IMR-90 (cell line): ENCODE results near the gene P2RX7. TPM values are rescaled to one million over a fixed set of nuclear protein-coding genes. Genes with fewer than 3 reads are reported as not detected.

Experiments used
- ATAC-seq: fragments of 200-7000 bp; cut with Tn5 transposase; 2 replicates; pipeline ENCODE4 v1.9.1; 2020; ENCODE audit warnings: low read depth, mild to moderate bottlenecking, moderate library complexity
- BruUV-seq: library from RNA; stranded (reverse); fragments of 400-500 nt; replicated peaks from 2 replicates; lab custom pipeline; 2021; lab: Mats Ljungman, UMichigan
- CTCF ChIA-PET: fragments of 300-600 bp; formaldehyde crosslinking; extraction: SDS; loops from one replicate; lab custom pipeline; 2021; ENCODE audit warnings: antibody characterized with exemption; lab: Yijun Ruan, JAX
- POLR2A ChIA-PET: fragments of 300-600 bp; sonication (Branson Sonifier 250); formaldehyde crosslinking; loops from one replicate; lab custom pipeline; 2022; ENCODE audit warnings: antibody characterized with exemption; ENCODE audit not compliant: unreplicated experiment; lab: Charles Lee
- DNase-seq: peaks from one replicate; pipeline ENCODE4 v3.0.0; 2013
- H2AFZ ChIP-seq: replicated peaks from 2 replicates; pipeline ENCODE3; 2013; ENCODE audit warnings: low read length, mild to moderate bottlenecking; ENCODE audit not compliant: poor library complexity
- H2AK5ac ChIP-seq: 2 replicates; pipeline ENCODE4 v1.6.1; 2013; ENCODE audit warnings: low read depth, low read length, inconsistent platforms
- H2AK9ac ChIP-seq: replicated peaks from 2 replicates; pipeline ENCODE3; 2013; ENCODE audit warnings: mild to moderate bottlenecking, low read depth, low read length, moderate library complexity; ENCODE audit not compliant: poor library complexity
- H2BK120ac ChIP-seq: 2 replicates; pipeline ENCODE4 v1.6.1; 2013; ENCODE audit warnings: low read depth, low read length, inconsistent platforms
- H2BK15ac ChIP-seq: 3 replicates; pipeline ENCODE4 v1.6.1; 2013; ENCODE audit warnings: low read depth, low read length, inconsistent platforms
- H2BK20ac ChIP-seq: 2 replicates; pipeline ENCODE4 v1.6.1; 2013; ENCODE audit warnings: low read depth, mild to moderate bottlenecking, inconsistent platforms, low read length, moderate library complexity
- H2BK5ac ChIP-seq: 2 replicates; pipeline ENCODE4 v1.6.1; 2013; ENCODE audit warnings: mild to moderate bottlenecking, low read depth, low read length, inconsistent platforms; ENCODE audit not compliant: poor library complexity, severe bottlenecking
- H3K14ac ChIP-seq: replicated peaks from 2 replicates; pipeline ENCODE4 v1.6.1; 2013; ENCODE audit warnings: low read depth, low read length, inconsistent platforms
- H3K18ac ChIP-seq: 2 replicates; pipeline ENCODE4 v1.6.1; 2013; ENCODE audit warnings: low read depth, low read length, control low read depth
- H3K23ac ChIP-seq: 2 replicates; pipeline ENCODE4 v1.6.1; 2013; ENCODE audit warnings: low read depth, low read length, inconsistent platforms
- H3K27ac ChIP-seq: 2 replicates; pipeline ENCODE4 v1.5.1; 2013; ENCODE audit warnings: mild to moderate bottlenecking, control low read depth, low read length; ENCODE audit not compliant: insufficient read depth
- H3K27me3 ChIP-seq: 2 replicates; pipeline ENCODE4 v1.6.1; 2013; ENCODE audit warnings: low read length; ENCODE audit not compliant: control insufficient read depth, insufficient read depth
- H3K36me3 ChIP-seq: 2 replicates; pipeline ENCODE4 v1.6.1; 2013; ENCODE audit warnings: low read length, mixed read lengths; ENCODE audit not compliant: control insufficient read depth, insufficient read depth
- H3K4ac ChIP-seq: 2 replicates; pipeline ENCODE4 v1.6.1; 2013; ENCODE audit warnings: low read depth, low read length, inconsistent platforms
- H3K4me1 ChIP-seq: 2 replicates; pipeline ENCODE4 v1.6.1; 2013; ENCODE audit warnings: low read length, mixed read lengths; ENCODE audit not compliant: control insufficient read depth, insufficient read depth
- H3K4me2 ChIP-seq: 2 replicates; pipeline ENCODE4 v1.6.1; 2013; ENCODE audit warnings: low read depth, mild to moderate bottlenecking, control low read depth, low read length, moderate library complexity
- H3K4me3 ChIP-seq: 2 replicates; pipeline ENCODE4 v1.5.1; 2013; ENCODE audit warnings: low read depth, mild to moderate bottlenecking, control low read depth, low read length, moderate library complexity; ENCODE audit not compliant: insufficient read depth
- H3K56ac ChIP-seq: 2 replicates; pipeline ENCODE4 v1.6.1; 2013; ENCODE audit warnings: low read length, inconsistent platforms; ENCODE audit not compliant: insufficient read depth; ENCODE audit errors: extremely low read depth
- H3K79me1 ChIP-seq, 2 experiments: 2 replicates each; pipeline ENCODE4 v1.6.1; 2013; ENCODE audit warnings: low read length in 2 of 2, inconsistent platforms in 1 of 2, low read depth in 1 of 2
- H3K9ac ChIP-seq: 2 replicates; pipeline ENCODE4 v1.6.1; 2013; ENCODE audit warnings: low read depth, low read length, control low read depth
- H3K9me1 ChIP-seq: 2 replicates; pipeline ENCODE4 v1.6.1; 2013; ENCODE audit warnings: low read length, inconsistent platforms; ENCODE audit not compliant: insufficient read depth
- H3K9me3 ChIP-seq: 2 replicates; pipeline ENCODE4 v1.6.1; 2013; ENCODE audit warnings: low read length; ENCODE audit not compliant: control insufficient read depth, insufficient read depth
- H4K20me1 ChIP-seq: 2 replicates; pipeline ENCODE4 v1.6.1; 2013; ENCODE audit warnings: low read length, inconsistent platforms; ENCODE audit not compliant: insufficient read depth
- H4K5ac ChIP-seq: 2 replicates; pipeline ENCODE4 v1.6.1; 2013; ENCODE audit warnings: mild to moderate bottlenecking, low read depth, low read length, control low read depth
- H4K8ac ChIP-seq, 2 experiments: 2 replicates each; pipeline ENCODE4 v1.6.1; 2013; ENCODE audit warnings: low read depth in 2 of 2, low read length in 2 of 2, control low read depth in 1 of 2, inconsistent platforms in 1 of 2
- H4K91ac ChIP-seq: 2 replicates; pipeline ENCODE4 v1.6.1; 2013; ENCODE audit warnings: low read depth, low read length, inconsistent platforms; ENCODE audit not compliant: insufficient read depth
- BHLHE40 ChIP-seq: fragments of 150-350 bp; IDR thresholded peaks from 2 replicates; pipeline ENCODE4 v1.6.1; 2016; ENCODE audit warnings: mild to moderate bottlenecking, low read depth, low read length
- CEBPB ChIP-seq: IDR thresholded peaks from 2 replicates; pipeline ENCODE4 v1.6.1; 2012; ENCODE audit warnings: low read depth, low read length, improper control_type of control experiment
- CHD1 ChIP-seq: IDR thresholded peaks from 2 replicates; pipeline ENCODE4 v1.6.1; 2012; ENCODE audit warnings: low read depth, low read length, improper control_type of control experiment
- ELK1 ChIP-seq: fragments of 150-350 bp; IDR thresholded peaks from 2 replicates; pipeline ENCODE4 v1.6.1; 2016; ENCODE audit warnings: low read depth, mild to moderate bottlenecking, low read length, moderate library complexity, borderline replicate concordance
- FOS ChIP-seq: fragments of 150-350 bp; IDR thresholded peaks from 2 replicates; pipeline ENCODE4 v1.6.1; 2016; ENCODE audit warnings: low read depth, low read length
- MAFK ChIP-seq: IDR thresholded peaks from 2 replicates; pipeline ENCODE4 v1.6.1; 2012; ENCODE audit warnings: low read depth, low read length, improper control_type of control experiment
- MAZ ChIP-seq: IDR thresholded peaks from 2 replicates; pipeline ENCODE4 v1.6.1; 2012; ENCODE audit warnings: low read depth, mild to moderate bottlenecking, low read length, improper control_type of control experiment, moderate library complexity, borderline replicate concordance
- MXI1 ChIP-seq: IDR thresholded peaks from 2 replicates; pipeline ENCODE4 v1.6.1; 2012; ENCODE audit warnings: low read depth, mild to moderate bottlenecking, low read length, moderate library complexity, borderline replicate concordance
- NFE2L2 ChIP-seq: fragments of 150-350 bp; IDR thresholded peaks from 2 replicates; pipeline ENCODE4 v1.6.1; 2016; ENCODE audit warnings: low read depth, mild to moderate bottlenecking, low read length
- POLR2A ChIP-seq: IDR thresholded peaks from 2 replicates; pipeline ENCODE4 v1.6.1; 2012; ENCODE audit warnings: mild to moderate bottlenecking, low read depth, low read length
- RAD21 ChIP-seq: IDR thresholded peaks from 2 replicates; pipeline ENCODE4 v1.6.1; 2012; ENCODE audit warnings: low read length, improper control_type of control experiment
- RCOR1 ChIP-seq: IDR thresholded peaks from 2 replicates; pipeline ENCODE4 v1.6.1; 2012; ENCODE audit warnings: mild to moderate bottlenecking, low read length, improper control_type of control experiment; ENCODE audit not compliant: insufficient replicate concordance
- RFX5 ChIP-seq: IDR thresholded peaks from 2 replicates; pipeline ENCODE4 v1.8.0; 2012; ENCODE audit warnings: low read depth, mild to moderate bottlenecking, low read length, moderate library complexity
- SMC3 ChIP-seq: fragments of 150-350 bp; IDR thresholded peaks from 2 replicates; pipeline ENCODE4 v1.6.1; 2016; ENCODE audit warnings: low read depth, mild to moderate bottlenecking, antibody characterized with exemption, low read length, moderate library complexity
- USF2 ChIP-seq: fragments of 150-350 bp; IDR thresholded peaks from 2 replicates; pipeline ENCODE4 v1.6.1; 2017; ENCODE audit warnings: mild to moderate bottlenecking, antibody characterized with exemption, low read length, low read depth
- WGBS, 2 experiments: methylation state at CpG; one replicate each; pipeline versions ENCODE4 v1.1.5 to v1.1.7; 2013; ENCODE audit warnings: missing lambda C conversion rate in 2 of 2; ENCODE audit not compliant: insufficient read length in 1 of 2; ENCODE audit errors: extremely low coverage in 2 of 2; 5-methylcytosine and 5-hydroxymethylcytosine counted together
- dilution Hi-C: fragments of 300-500 bp; cut with HindIII; formaldehyde crosslinking; loops from one replicate; pipeline ENCODE4 v1.14.3; 2018; ENCODE audit warnings: low sequenced_read_pairs; ENCODE audit not compliant: unreplicated experiment
- in situ Hi-C: fragments of 300-500 bp; cut with MboI; formaldehyde crosslinking; loops from 3 replicates; pipeline ENCODE4 v1.14.3; 2019; ENCODE audit warnings: low sequenced_read_pairs, inconsistent platforms, mixed read lengths
- intact Hi-C: fragments of 100-400 bp; cut with micrococcal nuclease; formaldehyde crosslinking; loops from 2 replicates; pipeline ENCODE4 v1.10.0; 2022
- polyA plus RNA-seq, 3 experiments: library from polyadenylated mRNA; depleted of rRNA; stranded (reverse); fragments of >200 nt; gene quantifications; 2 replicates each; pipeline ENCODE4 v1.2.3, GENCODE V29; 2012; ENCODE audit warnings: low replicate concordance in 1 of 3
- total RNA-seq: library from RNA; depleted of rRNA; stranded (reverse); fragments of >200 nt; gene quantifications from 2 replicates; pipeline ENCODE4 v1.2.3, GENCODE V29; 2012
- TF ChIP-seq, protein P1 (sequence below): conservative IDR thresholded peaks from 2 replicates; pipeline ENCODE4 v1.5.1; 2012; ENCODE audit warnings: mild to moderate bottlenecking, low read depth, low read length, improper control_type of control experiment

P2RX7 gene
- total and polyA plus RNA-seq, 2 of the 4 experiments (the other 2 are of a cell fraction), result 0.07 to 0.18 TPM

DNA sequence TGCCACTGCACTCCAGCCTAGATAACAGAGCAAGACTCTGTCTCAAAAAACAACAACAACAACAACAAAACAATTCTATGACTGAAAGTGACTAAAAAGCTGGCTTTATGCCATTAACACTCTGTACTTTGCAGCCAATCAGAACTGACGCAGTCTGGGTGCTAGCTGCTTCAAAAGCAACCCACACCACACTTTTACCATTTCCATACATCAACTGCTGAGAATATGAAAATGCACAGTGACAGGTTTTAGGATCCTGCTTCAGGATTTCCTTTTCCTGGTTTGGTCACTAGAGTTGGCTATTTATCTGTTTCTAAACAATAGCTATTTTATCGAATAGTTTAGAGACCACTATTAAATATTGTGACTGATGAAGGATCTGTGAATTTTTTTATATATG, 54.1 kb downstream of the P2RX7 start:
- H3K4me3 ChIP-seq, result no peak overlapping the region
- DNase-seq (no peak), ATAC-seq (no peak)
- H2BK20ac ChIP-seq, result no peak overlapping the region
- no peaks in the 10 kb centered on the region for H4K20me1 ChIP-seq
- no peaks in the 10 kb centered on the region for H3K79me1 ChIP-seq
- no peak overlapping the region for H3K4me2 ChIP-seq
- H3K56ac ChIP-seq, result no peak overlapping the region
- no peak overlapping the region for H3K23ac ChIP-seq
- H4K91ac ChIP-seq, result no peak overlapping the region
- no peaks in the 10 kb centered on the region for H3K36me3 ChIP-seq
- H4K8ac ChIP-seq, result no peak overlapping the region
- no peak overlapping the region for H3K27ac ChIP-seq
- no peak for TF ChIP-seq RAD21
- TF ChIP-seq ELK1, result no peak
- no peak for TF ChIP-seq NFE2L2
- no peak for TF ChIP-seq CEBPB
- no peak for TF ChIP-seq RCOR1
- TF ChIP-seq, protein P1, sequence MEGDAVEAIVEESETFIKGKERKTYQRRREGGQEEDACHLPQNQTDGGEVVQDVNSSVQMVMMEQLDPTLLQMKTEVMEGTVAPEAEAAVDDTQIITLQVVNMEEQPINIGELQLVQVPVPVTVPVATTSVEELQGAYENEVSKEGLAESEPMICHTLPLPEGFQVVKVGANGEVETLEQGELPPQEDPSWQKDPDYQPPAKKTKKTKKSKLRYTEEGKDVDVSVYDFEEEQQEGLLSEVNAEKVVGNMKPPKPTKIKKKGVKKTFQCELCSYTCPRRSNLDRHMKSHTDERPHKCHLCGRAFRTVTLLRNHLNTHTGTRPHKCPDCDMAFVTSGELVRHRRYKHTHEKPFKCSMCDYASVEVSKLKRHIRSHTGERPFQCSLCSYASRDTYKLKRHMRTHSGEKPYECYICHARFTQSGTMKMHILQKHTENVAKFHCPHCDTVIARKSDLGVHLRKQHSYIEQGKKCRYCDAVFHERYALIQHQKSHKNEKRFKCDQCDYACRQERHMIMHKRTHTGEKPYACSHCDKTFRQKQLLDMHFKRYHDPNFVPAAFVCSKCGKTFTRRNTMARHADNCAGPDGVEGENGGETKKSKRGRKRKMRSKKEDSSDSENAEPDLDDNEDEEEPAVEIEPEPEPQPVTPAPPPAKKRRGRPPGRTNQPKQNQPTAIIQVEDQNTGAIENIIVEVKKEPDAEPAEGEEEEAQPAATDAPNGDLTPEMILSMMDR, result no peak
- TF ChIP-seq MXI1, result no peak
- TF ChIP-seq FOS, result no peak
- TF ChIP-seq RFX5, result no peak
- no peak for TF ChIP-seq BHLHE40
- no peak for TF ChIP-seq USF2
- TF ChIP-seq MAFK, result no peak
- no peak for TF ChIP-seq SMC3
- no peak for TF ChIP-seq MAZ
- TF ChIP-seq CHD1, result no peak
- no peak for TF ChIP-seq POLR2A
- no TSS peak for BruUV-seq
- no peak overlapping the region for H3K18ac ChIP-seq
- no peak overlapping the region for H2BK15ac ChIP-seq
- H3K4me1 ChIP-seq, result peaks cover 11% of the 10 kb centered on the region
- dilution Hi-C loops, result no loop called here
- intact Hi-C loops, result no loop called here
- in situ Hi-C loops, result no loop called here
- no peak overlapping the region for H2AK5ac ChIP-seq
- H2AFZ ChIP-seq, result no peak overlapping the region
- H4K5ac ChIP-seq, result no peak overlapping the region
- H2BK120ac ChIP-seq, result no peak overlapping the region
- CTCF ChIA-PET, result no interaction called here
- POLR2A ChIA-PET, result no interaction called here
- H3K27me3 ChIP-seq, result no peaks in the 10 kb centered on the region
- no peak overlapping the region for H3K14ac ChIP-seq
- H2AK9ac ChIP-seq, result no peak overlapping the region
- no CpG with 5 or more reads among the region's 2 CpGs for WGBS, 2 experiments
- H3K9ac ChIP-seq, result no peak overlapping the region
- H3K4ac ChIP-seq, result no peak overlapping the region
- H3K9me3 ChIP-seq, result no peaks in the 10 kb centered on the region
- peaks cover 16% of the 10 kb centered on the region for H3K9me1 ChIP-seq
- no peak overlapping the region for H2BK5ac ChIP-seq
